Hematopoietic multipotent progenitor cell treated with erythropoietin and hydrocortisone succinate and interleukin-3 and kit ligand, for 4 days (in vitro differentiated cells): ENCODE measurements around the gene DNAH11.

Experiments
- DNase-seq: peaks from one replicate; pipeline ENCODE4 v3.0.0-alpha.2; 2015

The DNAH11 gene

DNA sequence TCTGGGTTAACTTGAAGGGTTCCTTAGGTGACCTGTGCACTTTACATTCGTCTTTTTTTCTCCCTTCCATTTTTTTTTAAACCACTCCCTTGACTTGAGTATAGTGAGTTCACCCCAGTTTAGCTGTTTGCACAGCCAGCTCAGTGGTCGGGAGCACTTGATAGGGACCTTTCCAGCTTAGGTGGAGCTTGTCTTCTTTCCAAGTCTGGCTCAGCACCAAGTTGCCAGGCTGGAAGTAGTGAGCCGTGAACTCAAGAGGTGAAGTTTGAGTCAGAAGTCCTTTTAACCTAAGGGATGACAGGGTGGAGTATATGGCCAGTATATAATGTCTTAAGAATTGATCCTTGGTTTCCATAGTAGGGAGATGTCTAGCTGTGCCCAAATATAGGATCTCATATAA, 7.2 kb downstream of the DNAH11 start:
- DNase-seq = no peak

DNA sequence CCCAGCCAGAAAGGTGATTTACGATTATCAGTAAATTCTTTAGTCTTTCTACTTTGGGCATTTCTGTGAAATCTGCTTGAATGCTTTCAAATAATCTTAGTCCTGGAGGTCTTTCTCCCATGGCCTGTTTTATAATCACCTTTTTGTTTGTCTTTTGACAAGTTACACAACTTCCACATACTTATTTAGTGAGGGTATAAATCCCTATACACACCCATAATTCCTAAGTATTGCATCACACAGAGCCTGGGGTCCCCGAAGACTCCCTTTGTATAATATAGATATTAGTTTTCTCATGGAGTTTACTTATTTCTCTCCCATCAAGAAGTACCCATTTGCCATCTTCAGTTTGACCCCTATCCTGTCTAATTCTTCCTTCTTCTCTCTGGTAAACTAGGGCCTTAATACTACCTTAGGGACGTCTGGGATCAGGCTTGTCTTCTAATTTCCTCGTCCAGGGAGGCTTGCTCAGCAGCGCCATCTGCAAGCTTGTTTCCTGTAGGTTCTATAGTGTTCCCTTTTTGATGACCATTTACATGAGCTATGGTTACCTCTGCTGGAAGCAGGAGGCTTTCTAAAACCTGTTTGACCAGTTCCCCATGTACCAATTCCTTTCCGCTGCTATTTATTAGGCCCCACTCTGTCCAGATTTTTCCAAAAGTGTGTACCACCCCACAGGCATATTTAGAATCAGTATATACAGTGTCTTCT, 8.1 kb downstream of the DNAH11 start:
- DNase-seq = no peak

DNA sequence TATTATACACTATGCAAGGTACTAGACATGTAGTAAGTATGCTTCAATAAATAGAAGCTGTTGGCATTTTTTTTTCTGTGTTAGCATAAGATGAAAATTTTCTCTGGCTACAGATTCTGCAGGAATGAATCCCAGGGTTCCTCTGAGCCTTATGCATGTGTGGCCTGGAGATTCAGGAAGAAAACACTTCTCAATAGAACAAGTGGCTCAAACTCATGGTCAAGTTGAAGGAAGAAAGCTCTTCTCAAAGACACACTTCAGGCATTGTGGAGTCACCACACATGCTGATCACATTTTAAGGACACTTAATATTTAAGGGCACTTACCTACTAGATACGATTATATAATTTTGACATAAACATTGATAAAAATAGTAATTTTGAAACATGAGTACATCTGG, 19.5 kb downstream of the DNAH11 start:
- DNase-seq = no peak

DNA sequence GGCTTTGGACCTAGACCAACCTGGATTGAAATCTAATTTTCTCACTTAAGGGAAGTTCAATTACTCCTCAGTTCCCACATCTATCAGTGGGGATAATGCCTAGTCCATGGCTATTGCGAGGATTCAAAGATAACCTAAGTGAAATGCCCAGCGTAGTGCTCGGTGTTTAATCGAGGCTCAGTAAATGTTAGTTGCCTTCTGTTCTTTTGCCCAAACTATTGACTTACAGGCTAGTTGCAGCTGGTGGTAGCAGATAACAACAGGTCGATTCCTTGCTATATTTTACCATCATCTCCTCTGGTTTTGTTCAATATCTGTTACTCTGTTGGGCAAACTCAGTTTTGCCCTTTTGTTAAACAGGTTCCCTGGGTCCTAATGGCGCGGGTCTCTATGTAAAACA, 22.8 kb downstream of the DNAH11 start:
- no peak for DNase-seq

DNA sequence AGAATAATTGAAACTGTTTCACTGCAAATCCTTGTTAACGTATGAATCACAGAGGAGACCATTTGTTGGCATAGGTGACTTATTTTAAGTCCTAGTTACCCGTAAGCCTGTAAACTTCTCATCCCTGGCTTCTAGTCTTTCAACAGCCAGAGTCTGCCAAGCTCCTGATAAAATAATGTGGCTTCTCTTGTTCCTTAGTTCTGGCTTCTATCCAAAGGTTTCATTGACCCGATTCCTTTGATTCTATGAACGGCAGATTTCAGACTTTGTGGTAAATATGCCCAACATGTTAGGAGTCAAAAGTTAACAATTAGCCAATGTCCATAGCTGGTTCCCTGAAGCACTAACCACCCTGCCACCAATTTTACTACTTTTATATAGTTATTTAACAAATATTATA, 23.3 kb downstream of the DNAH11 start:
- DNase-seq = no peak

DNA sequence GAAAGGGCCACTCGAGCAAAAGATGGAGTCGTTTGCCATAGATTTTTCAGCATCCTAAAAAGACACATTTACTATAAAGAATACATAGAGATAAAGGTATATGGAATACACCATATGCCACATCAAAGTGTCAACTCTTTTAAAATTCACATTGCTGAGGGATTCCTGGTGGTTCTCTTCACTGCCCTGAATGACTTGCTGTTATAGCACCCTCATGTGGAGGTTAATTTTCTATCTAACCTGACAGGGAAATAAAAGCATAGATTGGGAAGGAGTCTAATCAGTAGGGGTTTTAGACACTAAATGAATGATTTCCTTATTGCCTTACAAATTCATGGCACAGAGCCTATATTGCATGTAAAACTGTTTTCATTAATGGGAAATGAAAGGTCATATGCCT, 25.9 kb downstream of the DNAH11 start:
- DNase-seq = peak; percentile 60

DNA sequence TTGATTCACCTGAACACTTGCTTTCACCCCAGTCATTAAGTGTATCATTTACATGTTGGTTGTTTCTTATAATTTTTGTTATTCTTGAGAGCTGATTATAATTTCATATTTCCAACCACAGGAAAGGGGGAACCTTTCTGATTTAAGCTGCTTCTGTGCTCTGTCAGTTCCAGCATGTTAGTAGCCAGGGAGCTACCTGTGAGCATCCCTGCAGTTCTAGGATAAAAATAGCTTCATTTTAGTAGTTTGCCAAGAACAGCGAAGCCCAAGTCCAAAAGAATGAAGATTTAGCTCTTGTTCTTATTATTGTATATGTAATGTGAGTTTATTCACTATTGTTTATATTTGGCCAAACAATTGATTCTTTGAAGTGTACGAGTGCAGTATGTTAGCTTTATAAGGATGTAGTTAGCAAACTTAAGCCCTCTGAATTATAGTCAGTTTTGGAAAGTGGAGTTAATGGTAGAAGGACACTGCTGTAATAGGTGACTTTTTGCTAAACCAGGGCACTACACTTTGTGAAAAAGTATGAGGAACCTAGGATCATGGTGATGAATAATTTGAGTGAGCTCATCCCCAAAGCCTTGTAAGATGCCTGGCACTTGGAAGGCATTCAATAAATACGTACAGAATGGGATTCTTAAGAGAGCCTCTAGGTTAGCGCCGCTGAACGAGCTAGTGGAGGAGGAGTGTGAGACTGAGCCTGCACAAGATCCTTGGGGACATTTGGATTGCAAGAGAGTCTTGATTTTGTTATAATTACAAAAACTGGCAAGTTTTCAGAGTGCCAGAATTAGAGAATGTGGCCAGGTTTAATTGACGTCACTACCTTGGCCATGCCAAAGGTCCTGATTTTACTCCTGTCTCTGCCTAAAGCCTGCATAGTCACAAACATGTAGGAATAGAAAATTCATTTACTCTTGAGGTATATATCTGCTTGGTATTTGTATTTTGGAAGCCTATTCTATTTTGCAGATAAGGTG, 29.8 kb downstream of the DNAH11 start:
- DNase-seq = no peak

DNA sequence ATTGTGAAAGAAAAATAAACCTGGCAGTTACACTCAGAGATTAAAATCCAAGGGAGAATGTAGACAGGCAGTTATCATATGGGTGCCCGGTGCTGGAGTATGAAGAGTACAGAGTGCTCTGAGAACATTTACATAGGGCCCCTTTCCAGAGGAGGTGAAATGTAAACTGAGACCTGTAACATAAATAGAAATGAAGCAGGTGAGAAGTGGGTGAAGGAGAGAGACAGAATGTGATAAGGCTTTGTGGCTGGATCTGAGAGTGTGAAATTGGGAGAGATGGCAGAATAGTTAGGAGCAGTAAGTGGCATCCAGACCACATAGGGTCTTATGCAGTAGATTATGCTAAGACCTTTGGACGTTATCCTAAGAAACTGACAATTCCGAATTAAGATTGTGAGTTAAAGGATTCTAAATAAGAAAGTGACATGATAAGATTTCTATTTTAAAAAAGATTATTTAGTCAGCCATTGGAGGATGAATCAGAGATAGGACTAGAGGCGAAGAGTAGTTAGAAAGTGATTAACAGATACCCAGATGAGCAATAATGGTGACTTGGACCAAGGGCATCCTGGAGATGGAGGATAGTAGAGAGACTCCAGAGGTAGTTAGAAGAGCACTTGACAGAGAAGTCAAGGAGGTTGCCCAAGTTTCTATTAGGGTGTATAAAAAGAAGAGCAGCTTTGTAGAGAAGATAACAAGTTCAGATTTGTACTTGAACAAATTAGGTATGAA, 36.7 kb downstream of the DNAH11 start:
- no peak for DNase-seq

DNA sequence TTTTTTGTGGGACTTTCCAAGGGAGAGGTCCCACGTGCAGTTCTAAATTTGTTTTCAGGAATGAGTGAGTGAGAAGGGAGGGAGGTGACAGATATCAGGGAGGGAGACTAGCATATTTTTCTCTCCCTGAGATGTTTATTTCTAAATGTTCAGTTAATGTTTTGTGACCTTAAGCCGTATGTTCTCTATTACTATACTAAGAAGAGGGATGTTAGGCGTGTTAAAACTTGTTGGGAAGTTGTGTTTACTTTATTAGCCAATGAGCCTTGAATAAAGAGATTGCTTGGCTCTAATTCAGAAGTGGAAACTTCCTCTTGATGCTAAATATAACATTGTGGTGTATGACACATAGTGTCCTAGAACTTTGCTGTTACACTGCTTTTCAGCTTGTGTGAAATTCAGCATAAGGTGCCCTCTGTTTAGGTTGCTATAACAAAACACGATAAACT, 37.3 kb downstream of the DNAH11 start:
- DNase-seq = peak; percentile 21

DNA sequence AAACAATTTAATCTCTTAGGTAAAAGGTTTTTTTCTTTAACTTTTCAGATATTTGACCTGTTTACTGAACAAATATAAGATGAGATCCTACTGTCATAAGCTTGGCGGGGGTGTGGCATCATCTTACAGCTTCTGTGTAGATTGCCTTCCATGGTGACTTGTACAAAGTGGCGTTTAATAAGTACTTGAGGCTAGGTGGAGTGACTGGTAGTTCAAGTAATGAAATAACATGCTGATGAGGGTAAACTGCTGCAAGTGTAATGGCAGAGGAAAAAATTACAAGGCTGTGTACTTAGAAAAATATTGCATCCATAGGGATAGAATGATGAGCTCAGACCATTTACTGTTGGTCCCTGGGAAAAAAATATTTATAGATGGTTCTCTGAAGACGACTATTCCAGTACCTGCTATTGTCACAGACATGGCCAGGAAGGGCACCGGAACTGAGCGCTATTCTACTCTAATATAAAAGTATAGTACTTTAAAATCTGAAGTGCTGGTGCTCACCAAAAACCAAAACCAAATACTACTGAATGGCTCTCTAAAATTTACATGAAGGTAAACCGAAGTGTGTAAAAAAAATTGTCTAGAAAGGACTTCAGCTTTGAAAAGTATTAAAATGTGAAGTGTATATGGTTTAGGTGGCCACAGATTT, 42.4 kb downstream of the DNAH11 start:
- no peak for DNase-seq

DNA sequence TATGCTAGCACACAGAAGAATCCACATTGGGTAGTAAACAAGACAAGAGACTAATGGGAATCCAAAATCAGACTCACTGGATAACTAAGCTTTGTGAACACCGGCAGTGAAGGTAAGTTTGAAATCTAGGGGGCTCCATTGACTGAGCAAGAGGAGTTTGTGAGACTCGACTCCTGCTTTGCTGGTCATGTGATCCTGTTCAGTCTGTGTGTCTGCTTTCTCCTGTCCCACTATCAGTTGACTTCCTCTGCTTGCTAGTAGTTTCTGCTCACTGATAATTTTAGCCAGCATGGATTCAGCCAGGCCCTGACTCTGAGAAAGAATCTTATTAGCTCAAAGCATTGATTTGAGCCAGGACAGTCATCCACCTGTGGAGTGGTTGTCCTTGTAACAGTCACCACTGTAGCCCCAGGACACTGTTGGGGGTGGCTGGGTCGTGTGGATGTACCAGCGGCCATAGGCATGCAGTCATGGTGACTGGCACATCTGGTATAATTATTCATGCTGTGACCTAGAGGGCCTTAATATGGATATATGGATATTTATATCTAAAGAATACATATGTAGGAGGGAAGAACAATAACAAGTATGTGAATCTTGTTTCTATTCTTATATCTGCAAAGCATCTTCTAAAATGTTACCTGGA, 44.4 kb downstream of the DNAH11 start:
- DNase-seq = peak; percentile 6

DNA sequence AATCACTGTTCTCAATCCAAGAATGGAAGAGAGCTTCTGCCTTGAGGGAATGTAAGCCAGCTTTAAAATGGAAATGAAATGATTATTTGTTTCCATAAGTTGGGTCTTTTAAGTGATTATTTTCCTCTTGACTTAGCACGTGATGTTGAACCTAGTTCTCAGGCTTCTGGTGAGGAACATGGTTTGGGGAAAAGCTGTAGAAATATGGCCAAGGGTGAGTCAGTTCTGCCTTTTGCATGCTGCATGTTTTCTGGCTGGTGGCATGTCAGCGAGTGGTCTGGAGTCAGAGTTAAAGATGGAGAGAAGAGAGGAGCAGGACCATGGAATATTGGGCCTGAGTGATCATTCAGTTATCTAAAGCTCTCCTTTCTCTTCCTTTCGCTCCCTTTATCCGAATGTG, 54.0 kb downstream of the DNAH11 start:
- no peak for DNase-seq

DNA sequence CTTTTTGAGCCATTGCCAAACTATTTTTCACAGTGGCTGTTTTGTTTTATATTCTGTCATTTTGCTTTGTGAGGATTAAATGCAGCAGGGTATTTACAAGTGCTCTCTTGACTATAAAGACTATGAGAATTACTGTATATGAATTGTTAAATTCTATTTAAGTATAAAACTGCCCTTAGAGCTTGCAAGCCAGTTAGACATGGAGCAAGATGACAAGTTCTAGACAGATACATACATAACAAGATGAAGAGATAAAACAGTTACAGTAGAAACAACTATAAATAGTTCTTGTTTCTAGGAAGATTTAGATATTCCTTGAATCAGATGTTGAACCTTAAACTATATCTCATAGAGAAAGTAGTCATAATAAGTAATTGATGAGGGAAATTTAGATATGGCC, 60.6 kb downstream of the DNAH11 start:
- no peak for DNase-seq

DNA sequence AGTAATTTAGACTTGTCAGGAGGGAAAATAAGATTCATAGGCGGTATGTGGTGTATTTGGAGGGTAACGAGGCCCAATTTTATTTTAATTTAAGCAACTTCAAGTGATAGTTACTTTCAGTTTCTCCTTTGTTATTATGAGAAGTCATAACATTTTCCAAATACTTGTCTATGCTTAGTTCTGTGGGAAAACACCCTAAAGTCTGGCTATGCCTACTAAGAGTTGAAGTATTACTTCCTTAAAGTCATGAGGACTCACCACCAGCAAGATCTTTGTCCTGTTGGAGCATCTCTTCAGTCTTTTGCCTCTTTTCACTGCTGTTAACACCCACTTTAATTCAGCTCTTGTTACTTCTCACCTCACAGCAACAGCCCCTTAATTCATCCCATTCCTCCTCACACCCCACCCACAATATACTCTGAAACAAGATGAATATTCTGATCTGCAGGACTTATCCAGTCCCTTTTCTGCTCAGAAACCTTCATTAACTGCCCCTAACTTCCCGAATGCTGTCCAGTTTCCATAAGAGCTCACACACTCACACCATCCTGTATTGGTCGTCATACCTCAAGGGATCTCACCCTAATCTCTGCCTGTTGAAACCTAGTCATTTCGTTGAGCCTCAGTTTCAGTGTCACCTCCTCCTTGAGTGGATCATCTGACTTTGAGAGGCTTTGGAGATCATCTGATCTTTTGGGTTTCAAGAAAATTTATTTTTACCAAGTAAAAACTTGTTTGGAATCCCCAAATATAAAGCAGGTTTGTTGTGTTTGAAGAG, 61.3 kb downstream of the DNAH11 start:
- DNase-seq = no peak

DNA sequence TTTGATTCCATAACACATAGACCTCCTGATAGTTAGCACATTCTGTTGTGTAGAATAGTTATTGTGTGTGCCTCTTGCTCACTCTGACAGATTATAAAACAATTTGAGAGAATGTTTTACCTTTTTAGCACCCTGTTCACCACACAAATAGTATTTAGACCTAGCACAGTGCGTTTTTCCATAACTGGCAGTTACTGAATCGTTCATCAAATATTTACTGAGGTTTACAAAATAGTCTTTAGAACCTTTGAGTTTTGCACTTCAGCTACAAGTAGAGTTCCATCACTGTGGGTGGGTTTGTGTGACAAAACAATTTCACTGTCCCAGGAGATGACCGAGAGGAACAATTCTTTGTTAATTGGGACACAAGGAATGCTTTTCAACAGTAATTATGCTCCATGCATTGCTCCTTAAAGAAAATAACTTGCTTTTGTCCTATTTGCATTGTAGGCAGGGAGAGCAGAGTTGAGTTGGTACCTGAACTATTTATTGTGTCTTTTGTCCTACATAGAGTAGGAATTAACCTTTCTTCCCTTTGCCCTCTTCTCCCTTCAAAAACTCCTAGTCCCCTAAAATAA, 62.3 kb downstream of the DNAH11 start:
- DNase-seq = no peak

DNA sequence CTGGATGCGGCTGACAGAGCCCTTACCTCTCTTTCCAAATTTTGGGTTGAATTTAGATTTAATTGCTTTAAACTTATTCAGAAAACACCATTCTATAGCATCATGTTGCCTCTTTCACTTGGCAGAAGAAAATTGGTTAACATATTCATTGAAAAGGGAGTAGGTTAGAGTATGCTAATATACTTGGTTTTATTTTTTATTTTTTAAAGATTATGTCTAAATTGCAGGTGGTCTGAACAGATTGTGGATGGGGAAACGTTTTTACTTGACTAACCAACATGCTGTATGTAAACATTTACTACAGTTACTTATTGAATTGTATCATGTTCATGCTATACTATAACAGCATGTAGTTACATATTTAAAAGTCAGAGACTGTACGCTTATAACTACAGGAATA, 65.6 kb downstream of the DNAH11 start:
- no peak for DNase-seq

DNA sequence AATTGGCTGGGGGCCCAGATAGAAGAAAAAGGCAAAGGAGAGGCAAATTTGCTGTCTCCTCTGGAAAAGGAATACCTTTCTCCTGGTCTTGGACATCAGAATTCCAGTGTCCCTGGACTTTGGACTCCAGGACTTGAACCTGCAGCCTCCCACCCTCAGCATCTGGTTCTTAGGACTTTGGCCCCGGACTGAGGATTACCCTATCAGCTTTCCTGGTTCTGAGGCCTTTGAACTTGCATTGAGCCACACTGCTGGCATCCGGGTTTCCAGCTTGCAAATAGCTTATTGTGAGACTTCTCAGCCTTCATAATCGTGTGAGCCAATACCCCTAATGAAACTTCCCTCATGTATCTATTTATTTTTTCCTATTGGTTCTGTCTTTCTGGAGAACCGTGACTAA, 68.3 kb downstream of the DNAH11 start:
- no peak for DNase-seq

DNA sequence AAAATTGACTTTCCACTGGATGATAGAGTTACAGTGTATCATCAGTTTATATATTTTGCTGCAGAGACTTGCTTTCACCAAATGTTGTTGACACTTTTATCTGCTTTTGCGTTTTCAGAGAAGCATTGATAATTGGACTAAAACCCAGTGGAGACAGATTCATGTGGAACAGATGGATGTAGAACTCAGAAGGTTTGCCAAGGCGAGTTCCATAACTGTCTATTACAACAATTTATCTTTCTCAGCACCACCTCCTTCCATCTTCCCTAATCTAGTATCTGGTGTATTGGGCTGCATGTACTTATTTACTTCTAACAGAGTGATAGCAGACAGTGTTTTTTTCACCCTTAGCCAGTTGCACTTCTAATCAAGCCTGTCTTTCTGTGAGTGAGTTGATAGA, 73.3 kb downstream of the DNAH11 start:
- no peak for DNase-seq

DNA sequence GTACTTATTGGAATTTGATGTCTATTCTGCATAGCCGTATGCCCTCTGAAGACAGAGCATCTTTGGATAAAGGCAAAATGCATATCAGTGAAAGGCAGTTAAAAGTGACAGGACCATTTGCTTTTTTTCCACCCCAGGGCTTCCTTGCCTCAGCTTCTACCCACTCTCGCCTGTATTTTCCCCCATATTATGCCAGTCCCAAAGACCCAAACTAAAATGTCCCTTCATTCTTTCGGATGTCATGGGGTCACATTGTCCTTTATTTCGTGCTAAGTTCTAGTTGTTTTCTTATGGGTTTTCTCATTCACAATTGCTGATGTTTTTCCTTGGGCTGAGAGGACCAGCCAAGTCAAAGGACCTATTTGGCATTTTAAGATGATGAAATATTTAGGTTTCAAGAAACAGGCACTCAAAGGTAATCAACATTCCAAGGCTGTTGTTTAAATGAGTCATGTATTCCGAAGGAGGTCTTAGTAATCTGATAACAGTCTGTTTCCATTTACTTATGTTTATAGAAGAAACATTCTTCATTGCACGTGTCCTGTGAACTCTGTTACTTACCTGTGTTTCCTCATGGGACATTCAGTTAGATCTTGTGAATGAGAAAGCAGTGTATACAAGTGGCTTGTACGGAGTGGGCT, 74.1 kb downstream of the DNAH11 start:
- DNase-seq = no peak

DNA sequence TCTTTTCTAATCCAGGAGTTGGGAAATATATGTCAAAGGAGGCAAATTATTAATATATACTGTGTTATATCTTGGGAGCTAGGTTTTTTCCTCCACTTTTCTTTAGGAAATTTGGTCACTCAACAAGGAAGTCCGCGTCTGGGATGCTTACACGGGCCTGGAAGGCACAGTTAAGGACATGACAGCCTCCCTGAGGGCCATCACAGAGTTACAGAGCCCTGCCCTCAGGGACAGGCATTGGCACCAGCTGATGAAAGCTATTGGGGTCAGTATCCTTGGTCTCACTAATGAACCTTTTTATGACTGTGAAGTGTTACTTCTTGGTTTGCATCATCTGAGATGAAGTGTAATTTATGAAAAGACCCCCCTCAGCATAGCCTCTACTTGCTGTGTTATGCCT, 74.7 kb downstream of the DNAH11 start:
- DNase-seq = no peak

DNA sequence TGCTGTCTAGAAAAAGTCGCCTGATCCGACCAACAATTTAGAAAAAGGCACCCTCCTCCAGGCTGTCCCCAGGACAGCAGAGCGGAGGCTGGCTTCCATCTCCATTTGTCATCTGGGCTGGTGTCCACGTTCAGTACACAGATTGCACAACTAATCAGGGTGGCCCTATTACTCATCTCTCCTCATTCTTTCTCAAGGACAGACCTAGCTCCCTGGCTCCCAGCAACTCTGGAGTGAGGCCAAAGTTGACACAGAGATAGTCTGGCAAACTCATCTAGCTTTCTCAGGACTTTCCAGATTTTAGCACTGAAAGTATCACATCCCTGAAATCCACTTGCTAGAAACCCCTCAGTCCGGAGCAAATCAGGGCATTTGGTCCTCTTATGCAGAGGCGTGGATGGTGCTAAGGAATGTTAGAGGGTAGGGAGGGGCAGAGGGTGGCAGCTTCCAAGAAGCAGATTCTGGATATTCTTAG, 75.1 kb downstream of the DNAH11 start:
- no peak for DNase-seq
